GM21360 (cell line): Measurements from ENCODE around the gene TPD52L3.

Experiments used
- ATAC-seq: cut with Tn5 transposase; IDR thresholded peaks from one replicate; pipeline ENCODE4 v1.9.1; 2021; ENCODE audit warnings: mild to moderate bottlenecking, moderate library complexity; ENCODE audit not compliant: unreplicated experiment

TPD52L3 gene

DNA sequence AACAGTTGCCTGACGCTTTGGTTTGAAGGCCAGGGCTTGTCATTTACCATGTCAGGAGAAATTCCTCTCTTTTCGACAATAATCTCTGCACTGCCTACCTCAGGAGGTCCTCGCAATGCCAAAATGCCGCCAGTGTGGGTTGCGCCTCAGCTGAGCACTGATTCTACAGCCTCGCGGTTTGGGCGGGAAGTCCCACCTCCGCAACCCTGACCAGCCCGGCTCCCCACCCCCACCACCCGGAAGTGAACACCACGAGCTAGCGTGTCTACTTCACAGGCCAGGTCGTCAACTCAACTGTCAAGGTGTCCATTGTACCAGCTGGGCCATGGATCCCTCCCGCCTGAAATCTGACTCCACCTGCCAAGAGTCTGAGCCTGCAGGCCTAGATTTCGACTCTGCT, at the start of gene TPD52L3:
TPD52L3 (plus strand) TSS at position 273 of the 400 bp plus-strand sequence. CDS start 221 bp downstream, outside the sequence.
- no peak for ATAC-seq

DNA sequence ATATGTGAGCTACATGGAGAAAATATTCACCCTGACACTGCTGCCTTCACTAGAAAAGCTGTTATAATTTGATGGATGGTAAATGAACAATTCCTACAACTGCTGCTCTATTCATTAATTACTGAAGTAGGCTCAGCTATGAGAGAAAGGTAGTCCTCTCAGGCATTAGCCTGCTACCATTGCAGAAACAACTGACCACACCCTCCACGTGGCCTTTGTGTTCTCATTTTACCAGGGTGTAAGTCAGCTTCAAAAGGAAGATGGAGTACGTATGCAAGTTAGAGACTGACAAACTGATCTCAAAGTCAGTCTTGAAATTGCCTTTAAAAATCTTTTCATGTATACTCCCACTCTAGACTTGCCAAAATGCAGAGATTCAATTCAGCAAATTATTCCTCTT, 26.3 kb upstream of the TPD52L3 start:
- no peak for ATAC-seq

DNA sequence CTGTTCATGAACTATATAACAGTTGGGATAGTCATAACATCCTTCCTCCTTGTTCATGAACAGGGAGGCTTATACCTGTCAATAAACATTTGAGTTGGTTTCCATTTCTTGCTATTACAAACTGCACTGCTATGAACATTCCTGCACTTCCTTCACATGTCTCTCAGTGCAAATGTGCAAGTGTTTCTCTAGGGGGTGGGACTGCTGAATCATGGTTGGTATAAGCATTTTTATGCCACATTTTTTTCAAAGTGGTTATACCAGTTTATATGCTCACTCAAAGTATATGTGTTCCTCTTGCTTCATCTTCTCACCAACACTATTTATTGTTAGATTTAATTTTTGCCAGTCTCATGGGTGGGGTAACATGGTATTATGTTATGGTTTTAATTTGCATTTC, 25.8 kb upstream of the TPD52L3 start:
- ATAC-seq: no peak

GRCh38 chr9:6304232-6304631, 23.9 kb upstream of the TPD52L3 start:
- ATAC-seq: no peak

DNA sequence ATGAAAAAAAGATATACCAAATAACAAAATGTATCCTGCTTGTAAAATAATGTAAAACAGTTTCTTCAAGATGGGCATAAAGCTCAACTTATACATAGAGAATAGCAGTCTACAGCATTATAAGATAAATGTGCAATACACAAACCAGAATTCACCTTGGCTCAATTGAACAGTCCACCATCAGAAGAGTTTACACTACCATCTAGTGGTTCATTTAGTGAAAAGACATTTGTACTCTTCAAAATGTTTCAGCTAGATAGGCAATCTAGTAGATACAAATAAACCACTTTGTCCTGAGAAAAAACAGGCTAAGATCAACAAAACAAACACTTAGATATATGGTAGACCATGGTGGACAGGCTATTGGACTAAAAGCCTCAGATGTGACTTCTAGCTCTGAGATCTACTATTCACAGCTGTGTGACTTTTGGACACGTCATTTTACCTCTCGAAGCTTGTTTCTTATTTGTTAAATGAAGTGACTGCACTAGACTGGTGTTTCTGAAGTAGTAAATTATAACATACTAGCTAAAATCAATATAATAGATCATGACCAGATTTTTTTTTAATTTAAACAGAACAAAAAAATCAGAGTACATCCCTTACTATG, 22.1 kb upstream of the TPD52L3 start:
- no peak for ATAC-seq

DNA sequence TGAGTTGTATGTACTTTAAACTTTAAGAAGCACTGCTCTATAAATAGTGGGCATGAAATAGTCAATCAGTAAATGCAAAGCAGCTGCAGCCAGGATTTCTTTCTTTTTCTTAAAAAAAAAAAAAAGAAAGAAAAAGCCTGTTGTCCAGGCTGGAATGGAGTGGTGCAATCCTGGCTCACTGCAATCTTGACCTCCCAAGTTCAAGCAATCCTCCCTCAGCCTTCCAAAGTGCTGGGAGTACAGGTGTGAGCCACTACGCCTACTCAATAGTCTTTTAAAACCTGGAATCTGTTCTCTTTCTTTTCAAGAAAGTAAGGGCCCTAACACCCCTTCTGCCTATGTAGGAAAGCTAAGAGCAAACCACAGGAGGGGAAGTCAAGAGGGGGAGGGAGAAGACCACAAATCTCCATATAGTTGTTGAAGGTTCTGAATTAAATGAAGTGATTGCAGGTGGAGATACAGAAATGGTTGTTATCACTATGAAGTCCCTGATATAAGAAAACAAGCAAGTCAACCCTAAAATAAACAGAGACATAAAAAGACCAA, 20.6 kb upstream of the TPD52L3 start:
- no peak for ATAC-seq

GRCh38 chr9:6330958-6331634, 2.9 kb downstream of the TPD52L3 start:
- no peak for ATAC-seq

DNA sequence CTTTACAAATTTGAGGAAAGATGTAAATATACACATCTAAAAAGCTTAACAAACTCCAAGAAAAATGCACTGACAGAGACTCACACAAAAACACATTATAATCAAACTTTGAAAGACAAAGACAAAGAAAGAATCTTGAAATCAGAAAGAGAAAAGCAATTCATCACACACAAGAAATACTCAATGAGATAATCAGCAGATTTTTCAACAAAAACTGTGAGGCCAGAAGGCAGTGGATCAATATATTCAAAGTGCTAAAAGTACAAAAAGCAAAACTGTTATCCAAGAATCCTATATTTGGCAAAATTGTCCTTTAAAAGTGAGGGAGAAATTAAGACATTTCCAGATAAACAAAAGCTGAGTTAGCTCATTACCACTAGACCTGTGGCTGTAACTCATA, 6.1 kb downstream of the TPD52L3 start:
- ATAC-seq: no peak

- ATAC-seq: no peak
These were observed 20.6 kb downstream of the TPD52L3 start for GRCh38 chr9:6348766-6349165.

GRCh38 chr9:6351737-6352136, 23.6 kb downstream of the TPD52L3 start:
- ATAC-seq: no peak

DNA sequence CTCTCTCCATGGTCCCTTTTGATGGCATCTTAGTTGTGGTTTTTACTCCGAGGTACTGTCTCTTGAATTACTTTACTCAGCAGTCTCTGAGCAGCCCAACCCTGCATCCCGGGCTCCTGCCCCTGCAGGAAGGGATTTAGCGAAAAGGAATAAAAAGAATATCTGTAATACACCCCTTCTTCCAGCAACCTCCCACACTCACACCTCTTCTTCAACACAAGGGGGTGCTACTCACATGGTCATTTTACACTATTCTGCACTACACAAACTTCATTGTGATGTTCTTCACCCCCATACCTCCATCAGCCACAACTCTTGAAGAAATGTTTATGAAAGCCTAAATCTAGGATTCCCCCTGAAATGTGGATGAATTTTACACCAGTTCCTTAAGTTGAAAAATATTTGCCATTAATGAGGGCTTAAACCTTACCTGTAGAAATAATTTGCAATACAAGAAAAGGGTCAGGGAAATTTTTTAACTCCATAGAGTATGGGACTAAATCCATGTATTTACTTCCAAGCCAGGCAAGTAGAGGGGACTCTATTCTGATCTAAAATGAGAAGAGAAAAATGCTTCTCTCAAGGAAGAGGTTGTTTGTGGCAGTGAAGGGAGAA, 26.0 kb downstream of the TPD52L3 start:
- ATAC-seq: peak; percentile 81

GRCh38 chr9:6355728-6356127, 27.6 kb downstream of the TPD52L3 start:
- peak; percentile 54 for ATAC-seq

DNA sequence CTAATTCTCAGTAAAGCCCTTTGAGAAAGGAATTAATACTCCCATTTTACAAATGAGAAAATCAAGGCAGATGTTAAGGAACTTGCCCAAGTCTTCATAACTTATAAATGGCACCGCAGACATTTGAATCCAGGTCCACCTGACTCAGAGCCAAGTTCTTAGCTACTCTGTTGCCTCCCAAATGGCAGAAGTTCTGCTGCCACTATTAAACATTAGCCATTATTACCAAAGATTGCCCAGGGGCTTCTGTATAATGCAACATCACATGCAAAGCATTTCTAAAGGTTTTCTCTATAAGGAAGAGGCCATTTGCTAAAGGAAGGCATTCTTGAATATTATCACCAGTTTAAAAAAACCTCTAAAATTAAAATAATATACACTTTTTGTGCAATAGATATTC, 28.3 kb downstream of the TPD52L3 start:
- no peak for ATAC-seq

DNA sequence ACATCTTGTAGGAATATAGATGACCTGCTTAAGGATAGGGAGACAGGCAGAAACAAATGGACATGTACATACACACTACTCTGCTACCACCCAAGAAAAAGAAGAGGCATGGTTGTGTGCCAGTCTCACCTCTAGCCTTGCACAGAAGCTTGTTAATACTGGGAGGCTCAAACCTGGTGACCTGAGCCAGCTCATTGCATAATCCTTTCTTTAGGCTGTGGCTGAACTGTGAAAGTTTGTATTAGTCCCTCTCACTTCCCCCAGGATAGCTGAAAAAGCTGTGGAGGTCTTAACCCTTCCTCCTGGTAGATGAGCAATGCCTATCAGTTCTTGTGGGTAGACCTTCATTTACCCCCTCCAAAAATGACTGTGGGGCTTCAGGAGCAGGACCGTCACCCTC, 28.7 kb downstream of the TPD52L3 start:
- no peak for ATAC-seq

DNA sequence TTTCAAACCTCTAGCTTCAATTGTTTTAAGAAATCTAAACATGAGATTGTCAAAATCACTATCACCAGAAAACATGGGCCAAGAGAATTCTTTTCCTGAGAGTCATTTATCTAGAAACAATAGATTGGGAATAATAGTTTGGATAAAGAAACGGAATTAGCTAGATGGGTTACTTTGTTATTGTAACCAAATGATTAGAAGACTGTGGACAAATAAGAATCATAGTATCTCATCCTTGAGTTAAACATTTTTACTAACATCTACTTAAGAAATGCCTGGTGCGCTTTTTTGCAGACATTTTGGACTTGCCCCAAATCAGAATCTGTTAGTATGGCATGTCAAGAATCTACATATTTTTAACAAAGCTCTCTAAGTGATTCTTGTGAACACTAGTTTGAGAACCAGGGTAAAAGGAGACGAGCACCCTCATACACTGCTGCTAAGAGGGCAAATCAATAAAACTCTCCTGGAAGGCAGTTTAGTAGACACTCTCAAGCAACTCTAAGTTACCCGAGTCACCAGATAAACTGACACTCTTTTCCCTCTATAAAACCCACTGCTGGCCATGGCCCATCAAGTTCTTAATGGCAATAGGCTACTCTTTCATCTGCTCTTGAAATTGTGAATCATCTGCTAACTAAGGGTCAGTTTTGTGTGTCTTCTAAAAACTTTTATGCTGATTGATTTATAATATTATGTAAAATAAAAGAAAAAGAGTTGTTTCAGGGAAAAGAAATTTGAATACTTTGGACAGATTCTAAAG, 39.1 kb downstream of the TPD52L3 start:
- ATAC-seq: no peak

GRCh38 chr9:6368831-6369230, 40.7 kb downstream of the TPD52L3 start:
- ATAC-seq: no peak
